RWPE2 (cell line): ENCODE results near the gene NFIL3.

Experiments
- ATAC-seq: fragments of 200-7000 bp; cut with Tn5 transposase; 3 replicates; pipeline ENCODE4 v1.9.1; 2021; ENCODE audit warnings: low read depth
- DNase-seq: peaks from one replicate; pipeline ENCODE4 v3.0.0-alpha.2; 2020; ENCODE audit warnings: low spot score
- H3K27ac ChIP-seq: fragments of 450-650 bp; 2 replicates; pipeline ENCODE4 v1.5.1; 2017; ENCODE audit warnings: mild to moderate bottlenecking; ENCODE audit not compliant: poor library complexity, severe bottlenecking
- H3K27me3 ChIP-seq: fragments of 250-450 bp; sonication (Bioruptor Pico); 2 replicates; pipeline ENCODE4 v1.5.1; 2021; ENCODE audit warnings: mild to moderate bottlenecking, moderate library complexity; ENCODE audit not compliant: insufficient read depth, poor library complexity, severe bottlenecking
- H3K36me3 ChIP-seq: fragments of 250-450 bp; sonication (Bioruptor Pico); 2 replicates; pipeline ENCODE4 v1.5.1; 2020; ENCODE audit warnings: low read depth, mild to moderate bottlenecking, moderate library complexity
- H3K4me1 ChIP-seq: fragments of 250-450 bp; sonication (Bioruptor Pico); 2 replicates; pipeline ENCODE4 v1.5.1; 2021; ENCODE audit warnings: mild to moderate bottlenecking, moderate library complexity; ENCODE audit not compliant: insufficient read depth, poor library complexity, severe bottlenecking
- H3K4me3 ChIP-seq: fragments of 250-450 bp; sonication (Bioruptor Pico); 2 replicates; pipeline ENCODE4 v1.5.1; 2021; ENCODE audit warnings: mild to moderate bottlenecking, moderate library complexity; ENCODE audit not compliant: severe bottlenecking
- H3K9me3 ChIP-seq: fragments of 250-450 bp; sonication (Bioruptor Pico); 2 replicates; pipeline ENCODE4 v1.5.1; 2021; ENCODE audit warnings: mild to moderate bottlenecking, moderate library complexity; ENCODE audit not compliant: severe bottlenecking
- CTCF ChIP-seq: fragments of 450-650 bp; IDR thresholded peaks from one replicate; pipeline ENCODE4 v1.5.1; 2017; ENCODE audit warnings: mild to moderate bottlenecking, moderate library complexity; ENCODE audit not compliant: poor library complexity, severe bottlenecking

NFIL3 gene

GRCh38 chr9:91395553-91396471, 27.8 kb downstream of the NFIL3 start:
- Histone ChIP-seq H3K4me3 (no peak overlapping the region), H3K4me1 (peaks cover 26% of the 10 kb centered on the region), H3K27me3 (no peaks in the 10 kb centered on the region), H3K36me3 (no peaks in the 10 kb centered on the region), H3K27ac (peak overlapping the region; percentile 97), H3K9me3 (no peaks in the 10 kb centered on the region)
- DNase-seq (no peak), ATAC-seq (peak; percentile 82)
- TF ChIP-seq CTCF = no peak

GRCh38 chr9:91395106-91395552, 28.5 kb downstream of the NFIL3 start:
- no peak overlapping the region for H3K4me3 ChIP-seq
- ATAC-seq (peak; percentile 53), DNase-seq (no peak)
- no peak for TF ChIP-seq CTCF
- no peaks in the 10 kb centered on the region for H3K36me3 ChIP-seq
- H3K27ac ChIP-seq = peak overlapping the region; percentile 97
- H3K9me3 ChIP-seq = no peaks in the 10 kb centered on the region
- no peaks in the 10 kb centered on the region for H3K27me3 ChIP-seq
- H3K4me1 ChIP-seq = peaks cover 26% of the 10 kb centered on the region

- Histone ChIP-seq H3K27me3 (no peaks in the 10 kb centered on the region), H3K27ac (no peak overlapping the region), H3K9me3 (no peaks in the 10 kb centered on the region), H3K4me1 (peaks cover 26% of the 10 kb centered on the region), H3K4me3 (no peak overlapping the region), H3K36me3 (no peaks in the 10 kb centered on the region)
- ATAC-seq = no peak
- TF ChIP-seq CTCF = no peak
- no peak for DNase-seq
Observed at GRCh38 chr9:91393826-91394225, 29.8 kb downstream of the NFIL3 start.

- Histone ChIP-seq H3K27me3 (no peaks in the 10 kb centered on the region), H3K36me3 (no peaks in the 10 kb centered on the region), H3K4me1 (peaks cover 26% of the 10 kb centered on the region), H3K27ac (no peak overlapping the region), H3K9me3 (no peaks in the 10 kb centered on the region), H3K4me3 (no peak overlapping the region)
- no peak for TF ChIP-seq CTCF
- no peak for DNase-seq
- ATAC-seq = no peak
Observed at GRCh38 chr9:91392435-91392834, 31.2 kb downstream of the NFIL3 start.

GRCh38 chr9:91391818-91392217, 31.8 kb downstream of the NFIL3 start:
- Histone ChIP-seq H3K9me3 (no peaks in the 10 kb centered on the region), H3K27ac (peak overlapping the region; percentile 9), H3K27me3 (no peaks in the 10 kb centered on the region), H3K4me1 (peaks cover 26% of the 10 kb centered on the region), H3K4me3 (no peak overlapping the region), H3K36me3 (no peaks in the 10 kb centered on the region)
- DNase-seq (no peak), ATAC-seq (no peak)
- TF ChIP-seq CTCF = no peak
